Measurements from ENCODE around the gene CCR2.
"Not testable (repeated sequence)": the region's sequence is repeated elsewhere in the genome, so short reads cannot be mapped to it uniquely, and the experiment has no call there.

The CCR2 gene

GRCh38 chr3:46383211-46383950 lies 29.5 kb downstream of the CCR2 start:
- no peaks in the 10 kb centered on the region for H3F3A ChIP-seq (ENCODE audit: low read depth)
- H4K20me1 ChIP-seq (ENCODE audit: insufficient read depth, low read length, poor library complexity, severe bottlenecking): no peaks in the 10 kb centered on the region
- peak overlapping the region; percentile 13 for H3K9ac ChIP-seq (ENCODE audit: low read depth, low read length, poor library complexity, severe bottlenecking)
- H3K27me3 ChIP-seq (ENCODE audit: insufficient read depth, low read length, poor library complexity, severe bottlenecking): no peaks in the 10 kb centered on the region
- peak overlapping the region; percentile 37 for H3K4me3 ChIP-seq (ENCODE audit: low read length, poor library complexity, severe bottlenecking)
- H3K4me2 ChIP-seq (ENCODE audit: low read depth, low read length, poor library complexity, severe bottlenecking): peak overlapping the region; percentile 57
- H3K79me2 ChIP-seq (ENCODE audit: insufficient read depth, low read length): no peaks in the 10 kb centered on the region
- TF ChIP-seq EZH2phosphoT487 (IDR thresholded peaks at IDR 0.05; ENCODE audit: borderline replicate concordance) (no peak), CTCF (conservative IDR thresholded peaks at IDR 0.05; ENCODE audit: low read length) (no peak)
- H3K9me3 ChIP-seq (ENCODE audit: insufficient read depth, low read depth, low read length): no peaks in the 10 kb centered on the region
- H3K36me3 ChIP-seq (ENCODE audit: insufficient read depth, low read length): no peaks in the 10 kb centered on the region
- peaks cover 53% of the 10 kb centered on the region for H3K4me1 ChIP-seq (ENCODE audit: insufficient read depth, low read length, poor library complexity, severe bottlenecking)
- H2AFZ ChIP-seq (ENCODE audit: low read length): no peak overlapping the region
- no peaks in the 10 kb centered on the region for H3K9me2 ChIP-seq (replicated peaks; ENCODE audit: low read depth, low read length)

- peak overlapping the region; percentile 37 for H3K4me3 ChIP-seq (ENCODE audit: low read length, poor library complexity, severe bottlenecking)
- no peak for TF ChIP-seq EZH2phosphoT487 (IDR thresholded peaks at IDR 0.05; ENCODE audit: borderline replicate concordance)
- no peak for TF ChIP-seq CTCF (conservative IDR thresholded peaks at IDR 0.05; ENCODE audit: low read length)
- no peaks in the 10 kb centered on the region for H3K9me3 ChIP-seq (ENCODE audit: insufficient read depth, low read depth, low read length)
- no peaks in the 10 kb centered on the region for H3K36me3 ChIP-seq (ENCODE audit: insufficient read depth, low read length)
- no peak overlapping the region for H2AFZ ChIP-seq (ENCODE audit: low read length)
- H3K79me2 ChIP-seq (ENCODE audit: insufficient read depth, low read length): no peaks in the 10 kb centered on the region
- peaks cover 50% of the 10 kb centered on the region for H3K4me1 ChIP-seq (ENCODE audit: insufficient read depth, low read length, poor library complexity, severe bottlenecking)
- H3F3A ChIP-seq (ENCODE audit: low read depth): no peaks in the 10 kb centered on the region
- H3K4me2 ChIP-seq (ENCODE audit: low read depth, low read length, poor library complexity, severe bottlenecking): peak overlapping the region; percentile 57
- H3K27me3 ChIP-seq (ENCODE audit: insufficient read depth, low read length, poor library complexity, severe bottlenecking): no peaks in the 10 kb centered on the region
- no peaks in the 10 kb centered on the region for H4K20me1 ChIP-seq (ENCODE audit: insufficient read depth, low read length, poor library complexity, severe bottlenecking)
- no peaks in the 10 kb centered on the region for H3K9me2 ChIP-seq (replicated peaks; ENCODE audit: low read depth, low read length)
- peak overlapping the region; percentile 13 for H3K9ac ChIP-seq (ENCODE audit: low read depth, low read length, poor library complexity, severe bottlenecking)
These were observed 30.0 kb downstream of the CCR2 start for GRCh38 chr3:46383951-46384330.

- Histone ChIP-seq H4K20me1 (ENCODE audit: insufficient read depth, low read length, poor library complexity, severe bottlenecking) (no peaks in the 10 kb centered on the region), H3K27me3 (ENCODE audit: insufficient read depth, low read length, poor library complexity, severe bottlenecking) (no peaks in the 10 kb centered on the region), H3K4me1 (ENCODE audit: insufficient read depth, low read length, poor library complexity, severe bottlenecking) (peaks cover 39% of the 10 kb centered on the region), H3K79me2 (ENCODE audit: insufficient read depth, low read length) (no peaks in the 10 kb centered on the region), H3K4me3 (ENCODE audit: low read length, poor library complexity, severe bottlenecking) (no peak overlapping the region), H3K4me2 (ENCODE audit: low read depth, low read length, poor library complexity, severe bottlenecking) (peak overlapping the region; percentile 36), H3F3A (ENCODE audit: low read depth) (no peaks in the 10 kb centered on the region), H3K9ac (ENCODE audit: low read depth, low read length, poor library complexity, severe bottlenecking) (peak overlapping the region; percentile 26), H2AFZ (ENCODE audit: low read length) (no peak overlapping the region), H3K9me3 (ENCODE audit: insufficient read depth, low read depth, low read length) (no peaks in the 10 kb centered on the region), H3K36me3 (ENCODE audit: insufficient read depth, low read length) (no peaks in the 10 kb centered on the region), H3K9me2 (replicated peaks; ENCODE audit: low read depth, low read length) (no peaks in the 10 kb centered on the region)
- TF ChIP-seq EZH2phosphoT487 (IDR thresholded peaks at IDR 0.05; ENCODE audit: borderline replicate concordance) (no peak), CTCF (conservative IDR thresholded peaks at IDR 0.05; ENCODE audit: low read length) (no peak)
These were observed 32.3 kb downstream of the CCR2 start for GRCh38 chr3:46386205-46386604.

GRCh38 chr3:46388847-46389246 lies 34.9 kb downstream of the CCR2 start:
- H2AFZ ChIP-seq (ENCODE audit: low read length); H3F3A ChIP-seq (ENCODE audit: low read depth); H3K4me2 ChIP-seq (ENCODE audit: low read depth, low read length, poor library complexity, severe bottlenecking); H3K9me2 ChIP-seq (replicated peaks; ENCODE audit: low read depth, low read length); H3K36me3 ChIP-seq (ENCODE audit: insufficient read depth, low read length); H3K9me3 ChIP-seq (ENCODE audit: insufficient read depth, low read depth, low read length); H3K27me3 ChIP-seq (ENCODE audit: insufficient read depth, low read length, poor library complexity, severe bottlenecking); H3K79me2 ChIP-seq (ENCODE audit: insufficient read depth, low read length); H4K20me1 ChIP-seq (ENCODE audit: insufficient read depth, low read length, poor library complexity, severe bottlenecking); H3K4me3 ChIP-seq (ENCODE audit: low read length, poor library complexity, severe bottlenecking); H3K9ac ChIP-seq (ENCODE audit: low read depth, low read length, poor library complexity, severe bottlenecking): not testable (repeated sequence)
- H3K4me1 ChIP-seq (ENCODE audit: insufficient read depth, low read length, poor library complexity, severe bottlenecking): peaks cover 26% of the 10 kb centered on the region
